GM21515 (cell line): ENCODE data around the gene CST9L.

ENCODE experiments used
- ATAC-seq: cut with Tn5 transposase; IDR thresholded peaks from one replicate; pipeline ENCODE4 v1.9.1; 2021; ENCODE audit not compliant: unreplicated experiment

CST9L gene

DNA sequence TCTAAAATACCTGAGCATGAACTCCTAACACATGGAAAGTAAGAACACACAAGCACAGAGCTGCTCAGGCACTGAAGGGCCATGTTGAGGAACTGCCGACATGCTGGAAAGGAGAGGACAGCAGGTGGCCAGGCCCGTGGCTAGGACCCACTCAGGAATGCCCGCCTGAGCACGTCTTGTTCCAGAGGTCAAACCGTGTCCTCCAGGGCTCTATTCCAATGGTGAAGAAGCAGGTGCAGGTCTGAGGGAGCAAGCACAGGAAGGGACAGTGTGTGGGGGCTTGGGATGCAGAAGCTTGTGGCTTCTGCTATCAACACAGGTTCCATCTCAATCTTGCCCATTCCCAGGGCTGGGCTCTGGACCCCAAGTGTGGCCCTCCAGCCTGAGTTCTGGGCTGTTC is 20.7 kb downstream of the CST9L start:
- ATAC-seq, result no peak

DNA sequence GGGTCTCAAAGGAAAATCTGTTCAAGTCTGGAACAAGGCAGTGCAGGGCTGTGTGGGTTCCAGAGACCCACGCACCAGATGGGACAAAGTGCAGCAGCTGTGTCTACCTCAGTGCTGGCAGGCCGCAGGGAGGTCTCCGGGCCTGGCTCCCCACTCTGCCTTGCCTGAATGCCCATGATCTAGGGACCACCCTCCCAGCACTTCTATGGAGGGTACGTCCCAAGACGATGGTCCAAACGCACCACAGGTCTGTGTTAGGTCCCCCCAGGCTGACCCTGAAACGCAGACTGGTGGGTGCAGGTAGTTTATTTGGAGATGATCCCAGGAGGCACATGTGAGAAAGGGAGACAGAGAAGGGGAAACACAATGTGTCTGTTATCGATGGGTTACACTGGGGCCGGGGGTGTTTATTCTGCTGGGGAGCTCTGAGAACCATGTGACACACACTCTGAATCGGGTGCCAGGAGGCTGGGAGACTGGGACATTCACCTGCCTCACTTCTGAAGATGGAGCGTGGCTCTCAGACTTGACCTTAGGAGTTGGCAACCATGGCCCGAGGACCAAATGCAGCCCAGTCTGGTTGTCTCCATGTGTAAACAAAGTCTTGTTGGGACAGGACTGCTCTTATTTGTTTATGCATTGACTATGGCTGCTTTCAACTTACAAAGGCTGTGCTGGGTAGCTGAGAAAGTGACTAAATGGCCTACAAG is 21.7 kb downstream of the CST9L start:
- no peak for ATAC-seq

DNA sequence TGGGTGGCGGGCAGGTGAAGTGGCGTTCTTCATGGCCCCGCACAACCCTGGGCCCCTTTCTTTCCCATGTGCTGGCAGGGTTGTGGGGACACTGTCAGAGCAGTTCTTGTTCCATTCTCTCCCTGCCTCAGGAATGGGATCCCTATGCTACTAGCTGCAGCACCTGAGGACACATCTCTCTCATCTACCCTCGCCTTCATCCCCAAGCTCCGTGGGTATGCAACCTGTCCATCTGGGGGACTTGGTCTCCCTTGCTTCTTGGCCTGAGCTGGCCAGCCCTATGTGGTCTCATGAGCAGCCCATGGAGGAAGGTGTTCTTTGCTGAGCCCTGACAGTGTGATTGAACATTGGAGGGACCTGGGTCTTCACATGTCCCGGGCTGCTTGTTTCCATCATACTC is 24.2 kb downstream of the CST9L start:
- ATAC-seq, result no peak

DNA sequence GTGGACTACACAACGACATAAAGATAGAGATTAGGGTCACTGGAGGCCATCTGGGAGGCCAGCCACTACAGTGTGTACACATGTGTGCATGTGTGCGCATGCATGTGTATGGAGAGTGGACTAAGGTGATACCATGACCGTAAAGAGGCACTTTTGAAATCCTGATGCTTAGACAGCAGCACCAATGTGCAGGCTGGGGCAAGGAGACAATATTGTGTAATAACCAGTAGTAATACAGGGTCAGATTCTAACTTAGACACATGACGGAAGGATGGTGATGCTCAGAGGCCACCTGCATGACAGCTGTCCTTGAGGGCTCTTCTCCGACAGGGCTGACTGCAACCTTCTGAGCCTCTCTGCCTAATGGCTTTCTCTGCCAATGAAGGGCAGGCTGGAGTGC is 25.5 kb downstream of the CST9L start:
- no peak for ATAC-seq

DNA sequence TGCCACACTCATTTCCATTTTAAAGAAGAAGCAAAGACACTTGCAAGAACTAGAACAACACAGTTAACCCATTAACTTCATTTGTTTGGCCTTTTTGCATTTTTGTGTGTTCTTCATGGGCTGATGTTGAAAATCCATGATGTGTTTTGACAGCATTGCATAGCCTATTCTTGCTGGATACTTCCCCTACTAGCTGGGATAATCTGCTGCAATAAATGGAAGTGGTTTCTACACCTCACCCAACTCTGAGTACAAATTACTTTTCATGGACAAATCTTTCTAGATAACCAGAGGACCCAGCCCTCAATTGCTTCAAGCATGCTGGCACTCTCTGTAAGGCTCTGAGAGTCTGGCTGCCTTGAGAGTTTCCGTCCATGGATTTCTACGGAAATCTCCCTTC is 26.5 kb downstream of the CST9L start:
- ATAC-seq, result no peak

DNA sequence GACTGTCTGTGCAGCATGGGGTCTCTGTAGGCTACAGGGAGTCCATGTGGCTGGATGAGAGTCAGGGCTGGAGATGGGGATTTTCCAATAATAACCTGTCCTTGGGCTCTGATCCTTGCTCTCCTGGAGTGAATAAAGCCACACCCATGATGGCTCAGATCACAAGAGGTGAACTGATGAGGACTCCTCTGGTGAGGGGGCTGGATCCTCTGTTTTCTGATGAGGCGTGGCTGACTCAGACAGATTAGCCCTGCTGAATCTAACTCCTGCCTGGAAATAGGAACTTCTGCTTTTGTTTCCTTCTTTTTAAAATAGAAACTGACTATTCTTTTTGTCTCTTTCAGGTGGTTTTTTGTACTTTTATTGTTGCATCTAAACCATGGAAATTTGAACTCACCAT is 27.0 kb downstream of the CST9L start:
- no peak for ATAC-seq

DNA sequence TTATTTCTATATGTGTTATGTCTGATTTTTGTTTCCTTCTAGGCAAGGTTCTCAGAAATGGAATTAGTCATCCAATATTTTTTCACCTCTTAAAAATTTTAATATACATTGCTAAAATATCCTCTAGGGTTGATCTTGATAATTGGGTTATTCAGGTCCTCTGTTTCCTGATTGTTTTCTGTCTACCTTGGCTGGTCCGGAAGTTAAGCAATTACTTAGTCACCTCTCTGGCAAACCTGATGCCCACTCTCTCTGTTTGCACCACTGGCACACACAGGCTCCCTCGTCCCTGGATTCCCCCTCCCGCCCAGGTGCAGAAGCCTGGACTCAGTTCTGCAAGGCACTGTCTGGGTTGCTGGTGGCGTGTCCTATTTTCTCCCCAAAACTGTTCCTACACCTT is 27.7 kb downstream of the CST9L start:
- no peak for ATAC-seq

DNA sequence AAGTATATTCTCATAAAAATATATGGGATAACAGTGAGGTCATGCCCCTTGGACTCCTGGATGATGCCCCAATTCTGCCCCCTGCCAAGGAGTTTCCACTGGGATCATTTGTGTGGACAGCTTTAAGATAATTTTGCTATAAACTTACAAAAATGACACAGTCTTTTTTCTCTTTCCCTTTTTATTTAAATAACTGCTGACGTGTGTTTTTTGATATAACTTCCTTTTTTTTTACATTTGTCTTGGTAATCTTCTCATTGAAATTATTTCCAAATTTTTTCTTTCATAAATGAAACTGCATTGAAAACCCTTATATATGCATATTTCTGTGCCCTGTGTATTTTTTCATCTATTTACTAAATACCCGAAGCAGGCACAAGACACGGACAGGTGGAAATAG is 31.3 kb downstream of the CST9L start:
- no peak for ATAC-seq

DNA sequence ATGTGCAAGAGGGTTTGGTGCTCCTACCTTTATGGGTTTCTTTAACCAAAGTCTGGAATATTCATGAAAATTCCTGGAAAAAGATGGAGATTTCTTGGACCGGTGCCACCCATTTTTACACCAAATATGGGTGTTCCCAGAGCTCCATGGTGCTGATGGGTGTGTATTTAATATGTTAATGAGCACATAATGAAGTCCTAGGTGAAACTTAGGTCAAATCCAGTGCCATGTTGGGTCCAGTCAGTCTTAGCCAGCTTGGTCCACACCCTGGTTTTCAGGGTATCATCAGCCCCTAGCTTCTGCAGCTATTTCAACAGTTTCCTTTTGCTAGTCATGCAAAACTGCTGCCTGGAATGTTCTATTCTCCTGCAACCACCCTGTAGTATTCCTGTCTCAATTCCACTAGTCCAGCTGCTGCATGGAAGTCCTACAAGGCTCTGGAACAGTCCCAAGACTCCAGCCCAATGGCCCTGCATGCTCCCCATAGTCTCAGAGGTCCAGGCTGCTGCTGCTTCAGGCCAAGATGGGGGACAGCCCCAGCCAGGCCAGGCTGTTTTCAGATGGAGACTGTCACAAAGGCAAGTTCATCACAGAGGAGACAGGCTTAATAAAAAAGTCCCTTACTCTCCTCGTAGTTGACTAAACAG is 31.8 kb downstream of the CST9L start:
- no peak for ATAC-seq

DNA sequence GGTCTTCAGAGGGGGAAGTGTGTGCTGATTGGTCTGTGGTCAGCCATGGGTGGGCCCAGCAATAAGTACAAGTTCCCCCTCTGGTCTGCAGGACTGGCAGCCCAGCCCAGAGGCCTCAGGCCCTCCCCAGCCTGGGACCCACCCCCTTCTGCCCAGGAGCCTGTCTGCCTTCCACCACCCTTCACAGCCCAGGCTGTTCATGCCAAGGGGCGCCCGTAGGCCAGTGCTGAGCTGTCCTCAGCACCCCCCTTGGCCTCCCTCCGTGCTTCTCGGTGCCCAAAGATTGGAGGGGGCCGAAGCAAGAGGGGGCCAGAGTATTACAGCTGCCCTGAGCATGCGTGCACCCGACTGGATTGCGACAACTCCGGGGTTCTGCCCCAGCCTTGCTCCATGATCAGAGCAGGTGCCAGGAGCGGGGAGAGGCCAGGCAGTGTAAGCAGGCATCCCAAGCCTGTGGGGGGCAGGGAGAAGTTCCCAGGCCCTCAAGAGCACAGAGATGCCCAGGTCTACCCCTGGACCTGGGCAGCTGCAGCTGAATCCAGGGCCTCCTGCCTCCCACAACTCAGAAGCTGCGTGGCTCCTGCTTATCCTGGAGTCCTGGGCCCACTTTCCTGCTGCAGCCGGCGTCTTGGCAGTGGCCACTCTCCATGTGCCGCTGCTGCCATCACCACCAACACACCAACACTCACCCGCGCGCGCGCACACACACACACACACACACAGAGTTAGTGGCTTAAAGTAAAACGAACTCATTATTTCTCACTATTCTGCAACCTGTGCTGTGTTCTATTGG is 33.3 kb downstream of the CST9L start:
- ATAC-seq, result no peak

DNA sequence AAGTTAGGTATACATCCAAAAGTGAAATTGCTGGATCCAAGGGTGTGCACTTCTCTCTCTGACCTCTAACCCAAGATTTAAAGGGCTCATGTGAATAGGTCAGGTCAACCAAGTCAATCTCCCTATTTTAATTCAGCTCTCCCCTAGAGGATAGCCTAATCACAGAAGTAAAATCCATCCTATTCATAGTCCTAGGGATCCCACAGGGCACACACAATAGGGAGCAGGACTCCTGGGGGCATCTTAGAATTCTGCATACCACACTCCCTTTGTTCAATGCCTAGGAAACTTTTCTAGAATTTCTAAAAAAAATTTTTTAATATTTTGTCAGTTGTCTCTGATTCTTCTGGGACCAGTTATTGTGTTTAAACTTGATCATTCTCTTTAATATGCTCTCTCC is 35.1 kb downstream of the CST9L start:
- ATAC-seq, result no peak

DNA sequence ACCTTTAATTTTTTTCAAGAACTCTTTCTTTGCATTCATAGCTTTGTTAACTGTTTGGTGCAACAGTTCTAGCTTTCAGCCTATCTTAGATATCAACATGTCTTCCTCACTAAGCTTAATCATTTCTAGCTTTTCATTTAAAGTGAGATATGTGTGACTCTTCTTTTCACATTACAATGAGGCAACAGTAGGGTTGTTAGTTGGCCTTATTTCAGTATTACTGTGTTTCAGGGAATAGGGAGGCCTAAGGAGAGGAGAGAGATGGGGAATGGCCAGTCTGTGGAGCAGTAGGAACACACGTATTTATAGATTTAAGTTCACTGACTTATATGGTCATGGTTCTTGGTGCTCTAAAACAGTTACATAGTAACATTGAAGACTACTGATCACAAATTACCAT is 35.8 kb downstream of the CST9L start:
- ATAC-seq, result no peak

DNA sequence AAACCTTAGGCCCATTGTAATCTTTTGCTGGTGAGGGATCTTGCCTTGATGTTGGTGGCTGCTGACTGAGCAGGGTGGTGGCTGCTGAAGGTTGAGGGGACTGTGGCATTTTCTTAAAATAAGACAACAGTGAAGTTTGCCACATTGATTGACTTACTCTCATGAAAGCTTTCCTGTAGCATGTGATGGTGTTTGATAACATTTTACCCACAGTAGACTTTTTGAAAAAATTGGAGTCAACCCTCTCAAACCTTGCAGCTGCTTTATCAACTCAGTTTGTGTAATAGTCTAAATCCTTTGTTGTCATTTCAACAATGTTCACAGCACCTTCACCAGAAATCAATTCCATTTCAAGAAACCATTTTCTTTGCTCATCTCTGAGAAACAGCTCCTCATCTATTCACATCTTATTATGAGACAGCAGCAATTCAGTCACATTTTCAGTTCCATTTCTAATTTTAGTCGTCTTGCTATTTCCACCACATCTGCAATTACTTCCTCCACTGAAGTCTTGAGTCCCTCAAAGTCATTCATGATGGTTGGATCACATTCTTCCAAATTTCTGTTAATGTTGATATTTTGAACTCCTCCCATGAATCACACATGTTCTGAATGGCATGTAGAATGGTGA is 37.2 kb downstream of the CST9L start:
- ATAC-seq, result no peak

DNA sequence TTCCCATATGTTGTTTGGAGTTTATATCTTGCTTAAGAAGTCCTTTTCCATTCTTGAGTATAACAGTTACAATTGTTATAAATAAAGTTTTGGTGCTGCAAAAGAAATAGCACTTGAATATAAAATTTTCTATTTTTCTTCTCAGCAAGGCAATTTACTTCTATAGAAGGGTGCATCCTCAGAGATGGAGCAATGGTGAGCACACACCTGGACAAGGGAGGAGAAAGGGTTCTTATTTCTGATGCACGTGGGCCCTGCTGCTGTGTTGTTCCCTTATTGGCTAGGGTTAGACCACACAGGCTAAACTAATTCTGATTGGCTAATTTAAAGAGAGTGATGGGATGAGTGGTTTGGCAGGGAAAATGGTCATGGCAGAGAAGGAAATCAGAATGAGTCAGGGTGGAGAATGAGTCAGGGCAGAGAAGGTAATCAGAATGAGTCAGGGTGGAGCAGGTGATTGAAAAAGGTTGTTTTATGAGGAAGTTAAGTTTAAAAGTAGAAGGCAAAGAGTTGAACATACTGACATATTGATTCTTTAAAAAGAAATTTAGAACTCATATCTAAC is 39.3 kb downstream of the CST9L start:
- ATAC-seq, result no peak

DNA sequence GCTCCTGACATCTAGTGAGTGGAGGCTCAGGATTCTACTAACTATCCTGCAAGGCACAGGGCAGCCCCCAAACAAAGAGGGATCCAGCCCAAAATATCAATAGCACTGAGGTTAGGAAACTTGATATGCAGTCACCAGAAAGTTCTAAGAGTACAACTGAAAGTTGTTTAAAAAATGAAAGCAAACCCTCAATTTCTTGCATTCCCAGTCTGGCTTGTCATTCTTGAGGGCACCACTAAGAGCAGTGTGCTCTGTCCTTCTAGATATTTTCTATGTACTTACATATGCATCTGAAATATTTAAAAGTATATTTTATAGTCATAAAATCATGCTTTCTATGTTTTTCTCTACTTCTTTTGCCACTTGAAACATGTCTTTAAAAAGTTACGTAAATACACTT is 41.4 kb downstream of the CST9L start:
- no peak for ATAC-seq

DNA sequence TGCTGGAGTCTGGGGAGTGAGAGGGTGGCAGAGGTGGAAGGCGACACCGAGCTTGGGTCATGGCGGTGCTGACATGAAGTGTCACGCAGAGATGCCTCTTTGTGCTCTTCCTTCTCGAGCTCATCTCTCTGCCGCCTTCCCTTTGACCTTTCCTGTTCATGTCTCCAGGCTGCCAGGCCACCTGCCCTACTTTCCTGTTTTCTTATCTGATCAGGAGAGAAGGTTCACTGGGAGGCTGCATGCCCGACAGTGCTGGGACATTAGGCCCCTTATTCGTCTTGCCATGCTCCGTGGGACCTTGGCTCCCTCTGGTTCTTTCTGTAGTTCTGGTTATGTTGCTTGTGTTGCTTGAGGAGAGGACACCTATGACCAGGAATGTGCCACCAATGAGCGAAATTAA is 44.1 kb downstream of the CST9L start:
- no peak for ATAC-seq

DNA sequence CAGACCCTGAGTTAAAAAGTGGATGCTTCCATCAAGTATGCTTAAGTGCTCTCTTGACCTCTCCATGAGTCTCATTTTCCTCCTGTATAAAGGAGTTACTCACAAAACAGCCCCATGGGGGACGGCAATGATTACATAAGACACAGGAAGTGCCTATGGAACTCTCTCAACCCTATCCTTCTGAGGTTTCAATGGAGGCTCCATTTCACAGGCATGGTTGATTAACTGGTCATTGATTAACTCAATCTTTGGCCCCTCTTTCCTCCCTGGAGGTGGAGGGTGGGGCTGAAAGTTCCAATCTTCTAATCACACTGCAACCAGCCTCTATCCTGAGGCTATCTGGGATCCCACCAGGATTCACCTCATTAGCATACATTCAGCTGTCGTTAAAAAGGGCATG is 48.1 kb downstream of the CST9L start:
- no peak for ATAC-seq

DNA sequence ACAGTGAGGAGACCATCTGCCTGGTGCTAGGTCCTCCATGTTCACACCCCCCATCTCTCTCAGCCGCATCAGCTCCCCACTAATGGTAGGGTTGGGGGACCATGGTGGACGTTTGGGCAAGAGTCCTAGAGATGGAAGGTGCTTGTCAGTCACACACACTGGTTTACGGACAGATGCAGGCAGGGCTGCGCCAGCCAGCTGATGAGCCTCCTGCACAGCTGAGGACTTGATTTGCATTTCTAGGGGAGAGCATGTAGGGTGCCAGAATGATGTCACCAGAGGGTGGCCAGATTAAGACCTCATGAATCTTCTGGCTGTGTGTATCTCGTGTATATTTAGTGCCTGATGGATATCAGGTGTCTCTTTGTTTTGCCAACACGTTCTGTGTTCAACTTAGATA is 48.7 kb downstream of the CST9L start:
- no peak for ATAC-seq

DNA sequence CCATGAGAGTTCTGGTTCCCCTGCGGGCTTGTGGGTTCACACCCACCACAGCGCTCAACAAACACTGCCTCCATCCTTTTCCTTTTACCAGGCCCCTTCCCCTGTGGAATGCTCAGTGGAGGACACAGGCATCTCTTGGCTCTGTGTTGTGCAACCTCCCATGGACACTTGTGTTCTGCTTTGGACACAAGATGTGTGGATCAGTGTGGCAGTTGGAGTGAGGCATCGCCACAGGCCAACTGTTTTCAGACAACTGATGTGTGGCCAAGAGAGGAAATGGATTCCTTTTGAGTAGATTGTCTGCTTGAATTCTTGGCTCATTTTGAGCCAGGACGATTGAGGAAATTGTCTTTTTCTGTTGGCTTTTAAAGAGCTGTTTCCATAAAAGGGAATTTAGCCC is 50.6 kb downstream of the CST9L start:
- ATAC-seq, result no peak

DNA sequence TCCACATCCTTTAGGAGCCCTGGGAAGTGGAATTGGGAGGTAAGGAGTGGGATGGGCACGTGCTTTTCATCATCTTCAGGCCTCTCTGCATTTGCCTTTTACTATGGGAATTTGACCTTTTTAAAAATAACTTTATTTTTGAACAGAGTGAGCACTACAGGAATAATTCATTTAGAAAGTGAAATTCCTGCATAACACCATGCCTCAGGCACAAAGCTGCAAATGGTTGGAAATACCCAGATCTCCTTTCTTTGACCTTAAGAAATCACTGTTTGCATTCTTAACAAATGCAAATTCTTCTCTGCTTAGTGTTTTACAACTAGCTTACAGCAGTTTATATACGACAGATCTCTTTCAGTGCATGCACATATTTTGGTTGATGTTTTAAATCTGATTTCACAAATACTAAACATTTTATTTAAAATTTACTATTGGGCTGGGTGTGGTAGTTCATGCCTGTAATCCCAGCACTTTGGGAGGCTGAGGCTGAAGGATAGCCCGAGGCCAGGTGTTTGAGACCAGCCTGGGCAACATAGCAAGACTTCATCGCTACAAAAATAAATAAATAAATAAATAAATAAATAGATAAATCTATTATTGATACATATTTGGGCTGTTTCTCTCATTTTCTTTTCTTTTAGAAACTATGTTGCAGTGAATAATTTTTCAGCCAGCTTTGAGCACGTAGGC is 52.9 kb downstream of the CST9L start:
- no peak for ATAC-seq

DNA sequence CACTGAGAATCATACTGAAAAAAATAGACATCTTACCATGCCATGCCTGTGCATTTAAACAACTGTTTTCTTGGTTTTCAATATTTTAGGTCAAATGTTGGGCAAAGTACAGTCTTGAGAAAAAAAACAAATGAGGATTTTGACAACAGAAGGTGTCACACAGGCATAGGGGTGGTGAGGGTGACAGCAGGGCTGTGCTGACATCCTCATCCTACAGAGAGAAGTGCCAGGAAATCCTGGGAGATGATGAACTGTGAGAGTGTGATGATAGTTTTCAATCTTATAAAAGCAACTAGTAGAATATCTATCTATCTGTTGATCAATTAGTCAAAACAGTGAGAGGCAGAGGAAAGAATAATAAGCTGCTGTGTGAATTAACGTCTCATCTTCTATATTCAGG is 53.4 kb downstream of the CST9L start:
- no peak for ATAC-seq
